ENCODE data around the gene RPTOR. TPM values are rescaled to one million over a fixed set of nuclear protein-coding genes. Genes with fewer than 3 reads are reported as not detected.

Gene RPTOR
- total and polyA plus RNA-seq, 2 donors (not counting 3 experiments of a cell fraction or from before 2014, with no cell fraction given): 10.7 to 41.8 TPM

DNA sequence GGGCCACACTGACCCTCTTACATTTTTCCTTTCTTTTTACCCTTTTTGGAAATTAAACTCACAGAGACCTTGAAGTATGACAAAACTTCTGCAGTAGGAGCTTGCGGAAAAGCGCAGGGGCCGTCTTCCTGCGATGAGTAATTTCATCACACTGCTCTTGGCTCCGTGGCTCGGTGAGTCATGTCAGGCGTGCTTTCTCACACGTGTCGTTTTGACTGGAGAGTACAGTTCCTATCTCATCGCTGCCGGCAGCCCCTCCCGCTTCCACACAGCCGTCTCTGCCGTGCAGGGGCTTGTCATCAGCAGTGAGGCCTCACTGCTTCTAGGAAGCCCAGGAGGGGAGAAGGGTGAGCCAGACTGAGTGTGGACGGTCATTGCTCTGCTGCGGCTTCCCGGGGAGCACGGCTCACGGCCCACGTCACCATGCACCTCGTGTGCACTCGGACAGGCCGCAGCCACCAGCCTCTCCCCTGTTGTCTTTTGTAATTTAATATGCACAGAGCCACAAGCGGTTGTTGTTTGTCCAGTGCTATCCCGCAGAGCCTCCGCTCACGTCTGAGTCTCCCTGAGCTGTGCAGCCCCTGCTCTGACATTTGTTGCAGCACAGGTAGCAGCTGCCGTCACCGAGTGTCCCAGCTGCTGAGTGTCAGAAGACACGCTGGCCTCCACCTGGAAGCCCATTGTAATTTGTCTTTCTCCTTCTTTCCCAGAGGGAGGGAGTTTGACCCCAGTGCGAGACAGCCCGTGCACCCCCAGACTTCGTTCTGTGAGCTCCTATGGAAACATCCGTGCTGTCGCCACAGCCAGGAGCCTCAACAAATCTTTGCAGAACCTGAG is 347.6 kb downstream of the RPTOR start:
- peak; percentile 91 for DNase-seq (ENCODE audit: low read depth, low spot score)
- peak overlapping the region; percentile 58 for H3K9ac ChIP-seq (replicated peaks; ENCODE audit: extremely low read depth, insufficient read depth, low read length)
- BruUV-seq (replicated peaks): no TSS peak
- ChIA-PET CTCF (interaction anchor here (0.6 to 4.0 kb wide), 11 partner anchors 8 to 697 kb away, joined by 3 to 24 read pairs (median 4); no protein-coding TSS in a partner anchor), POLR2A (no interaction called here)
- H3K4me3 ChIP-seq (replicated peaks in 1 of 3; ENCODE audit: insufficient read depth in 1 of 3, low read depth in 1 of 3, low read length in 3 of 3): no peak overlapping the region
- H3K9me3 ChIP-seq (replicated peaks; ENCODE audit: control insufficient read depth, insufficient read depth, low read length): no peaks in the 10 kb centered on the region
- TF ChIP-seq POLR2AphosphoS5 (IDR thresholded peaks at IDR 0.05; ENCODE audit: insufficient read depth, low read depth, low read length): peak; percentile 63
- peak; percentile 96 for TF ChIP-seq FOS (IDR thresholded peaks at IDR 0.05; ENCODE audit: borderline replicate concordance, insufficient read depth, low read length)
- TF ChIP-seq, protein P1, sequence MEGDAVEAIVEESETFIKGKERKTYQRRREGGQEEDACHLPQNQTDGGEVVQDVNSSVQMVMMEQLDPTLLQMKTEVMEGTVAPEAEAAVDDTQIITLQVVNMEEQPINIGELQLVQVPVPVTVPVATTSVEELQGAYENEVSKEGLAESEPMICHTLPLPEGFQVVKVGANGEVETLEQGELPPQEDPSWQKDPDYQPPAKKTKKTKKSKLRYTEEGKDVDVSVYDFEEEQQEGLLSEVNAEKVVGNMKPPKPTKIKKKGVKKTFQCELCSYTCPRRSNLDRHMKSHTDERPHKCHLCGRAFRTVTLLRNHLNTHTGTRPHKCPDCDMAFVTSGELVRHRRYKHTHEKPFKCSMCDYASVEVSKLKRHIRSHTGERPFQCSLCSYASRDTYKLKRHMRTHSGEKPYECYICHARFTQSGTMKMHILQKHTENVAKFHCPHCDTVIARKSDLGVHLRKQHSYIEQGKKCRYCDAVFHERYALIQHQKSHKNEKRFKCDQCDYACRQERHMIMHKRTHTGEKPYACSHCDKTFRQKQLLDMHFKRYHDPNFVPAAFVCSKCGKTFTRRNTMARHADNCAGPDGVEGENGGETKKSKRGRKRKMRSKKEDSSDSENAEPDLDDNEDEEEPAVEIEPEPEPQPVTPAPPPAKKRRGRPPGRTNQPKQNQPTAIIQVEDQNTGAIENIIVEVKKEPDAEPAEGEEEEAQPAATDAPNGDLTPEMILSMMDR (IDR thresholded peaks at IDR 0.05; ENCODE audit: extremely low read depth in 1 of 2, insufficient read depth in 1 of 2, low read depth in 1 of 2, low read length in 2 of 2): no peak
- no peak for TF ChIP-seq POLR2A (IDR thresholded peaks at IDR 0.05; ENCODE audit: low read depth, low read length)
- TF ChIP-seq GATA2 (IDR thresholded peaks at IDR 0.05; ENCODE audit: insufficient read depth, insufficient read length, low read depth, low read length): peak; percentile 53
- TF ChIP-seq, protein P2, sequence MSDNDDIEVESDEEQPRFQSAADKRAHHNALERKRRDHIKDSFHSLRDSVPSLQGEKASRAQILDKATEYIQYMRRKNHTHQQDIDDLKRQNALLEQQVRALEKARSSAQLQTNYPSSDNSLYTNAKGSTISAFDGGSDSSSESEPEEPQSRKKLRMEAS (IDR thresholded peaks at IDR 0.05; ENCODE audit: insufficient read depth, insufficient read length): peak; percentile 62
- no peak for TF ChIP-seq EZH2 (IDR thresholded peaks at IDR 0.05; ENCODE audit: borderline replicate concordance, low read depth, low read length, severe bottlenecking)
- peak; percentile 82 for TF ChIP-seq JUN (IDR thresholded peaks at IDR 0.05; ENCODE audit: borderline replicate concordance, insufficient read depth, insufficient read length, low read depth)
- peak; percentile 95 for TF ChIP-seq MYC (IDR thresholded peaks at IDR 0.05; ENCODE audit: low read depth, low read length)
- dilution Hi-C loops (cut with MboI; ENCODE audit: extremely low pct_ligation_motif_present, low sequenced_read_pairs) (no loop called here), intact Hi-C loops (cut with micrococcal nuclease) (loop anchor here (1.0 kb wide), 4 partner anchors 9 to 438 kb away; no protein-coding TSS in a partner anchor)
- FAIRE-seq: peak; percentile 100
- no peaks in the 10 kb centered on the region for H3K27me3 ChIP-seq (ENCODE audit: control insufficient read depth in 2 of 2, insufficient read depth in 2 of 2, low read length in 2 of 2)
- H3K4me1 ChIP-seq (ENCODE audit: control insufficient read depth, extremely low read depth, insufficient read depth, low read length): peaks cover 28% of the 10 kb centered on the region
- no peaks in the 10 kb centered on the region for H4K20me1 ChIP-seq (replicated peaks; ENCODE audit: control insufficient read depth, extremely low read depth, insufficient read depth, low read length)
- H3K36me3 ChIP-seq (ENCODE audit: control insufficient read depth in 2 of 2, extremely low read depth in 1 of 2, insufficient read depth in 2 of 2, low read length in 2 of 2): peaks cover 0 to 7% of the 10 kb centered on the region in 2 experiments
- H2AFZ ChIP-seq (ENCODE audit: low read depth, low read length): no peak overlapping the region
- H3K4me2 ChIP-seq (ENCODE audit: insufficient read depth, low read length): peak overlapping the region; percentile 28
- no peaks in the 10 kb centered on the region for H3K9me1 ChIP-seq (replicated peaks; ENCODE audit: control insufficient read depth, extremely low read depth, insufficient read depth, low read length)
- no peaks in the 10 kb centered on the region for H3K79me2 ChIP-seq (ENCODE audit: control insufficient read depth, insufficient read depth, low read length)
- peak overlapping the region; percentile 79 for H3K27ac ChIP-seq (ENCODE audit: insufficient read depth, low read depth, low read length)

Data from endothelial cell of umbilical vein (primary cell).